GM18870 (cell line): ENCODE measurements around the gene VWCE.

ENCODE experiments used
- ATAC-seq: cut with Tn5 transposase; IDR thresholded peaks from one replicate; pipeline ENCODE4 v1.9.1; 2021; ENCODE audit warnings: moderate library complexity; ENCODE audit not compliant: unreplicated experiment

The VWCE gene

DNA sequence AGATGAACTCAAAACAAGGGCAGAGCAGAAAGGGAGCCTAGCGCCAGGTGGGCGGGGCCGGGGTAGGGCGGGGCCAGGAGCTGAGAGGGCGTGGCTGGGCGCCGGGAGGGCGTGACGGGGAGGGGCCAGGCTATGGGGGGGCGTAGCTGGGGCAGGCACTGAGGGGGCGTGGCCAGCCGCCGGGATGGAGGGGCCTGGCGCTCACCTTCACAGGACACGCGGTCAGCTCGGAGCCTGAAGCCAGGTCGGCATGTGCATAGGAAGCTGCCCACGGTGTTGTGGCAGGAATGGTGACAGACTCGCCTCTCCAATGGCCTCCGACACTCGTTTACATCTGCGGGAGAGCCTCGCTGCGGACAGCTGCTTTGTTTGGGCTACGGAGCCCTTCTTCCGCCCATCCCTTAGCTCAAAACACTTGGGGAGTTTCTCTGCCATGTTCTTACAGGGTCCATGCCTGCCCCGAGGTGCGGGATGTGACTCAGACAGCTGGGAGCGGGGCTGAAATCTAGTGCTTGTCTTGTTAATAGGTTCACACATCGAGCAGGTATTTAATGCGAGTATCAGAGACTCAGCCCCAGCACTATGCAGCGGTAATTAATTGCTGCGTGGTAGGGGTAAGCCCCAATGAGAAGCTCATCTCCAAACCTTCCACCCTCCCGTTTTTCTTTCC, 13.4 kb downstream of the VWCE start:
- ATAC-seq: no peak

DNA sequence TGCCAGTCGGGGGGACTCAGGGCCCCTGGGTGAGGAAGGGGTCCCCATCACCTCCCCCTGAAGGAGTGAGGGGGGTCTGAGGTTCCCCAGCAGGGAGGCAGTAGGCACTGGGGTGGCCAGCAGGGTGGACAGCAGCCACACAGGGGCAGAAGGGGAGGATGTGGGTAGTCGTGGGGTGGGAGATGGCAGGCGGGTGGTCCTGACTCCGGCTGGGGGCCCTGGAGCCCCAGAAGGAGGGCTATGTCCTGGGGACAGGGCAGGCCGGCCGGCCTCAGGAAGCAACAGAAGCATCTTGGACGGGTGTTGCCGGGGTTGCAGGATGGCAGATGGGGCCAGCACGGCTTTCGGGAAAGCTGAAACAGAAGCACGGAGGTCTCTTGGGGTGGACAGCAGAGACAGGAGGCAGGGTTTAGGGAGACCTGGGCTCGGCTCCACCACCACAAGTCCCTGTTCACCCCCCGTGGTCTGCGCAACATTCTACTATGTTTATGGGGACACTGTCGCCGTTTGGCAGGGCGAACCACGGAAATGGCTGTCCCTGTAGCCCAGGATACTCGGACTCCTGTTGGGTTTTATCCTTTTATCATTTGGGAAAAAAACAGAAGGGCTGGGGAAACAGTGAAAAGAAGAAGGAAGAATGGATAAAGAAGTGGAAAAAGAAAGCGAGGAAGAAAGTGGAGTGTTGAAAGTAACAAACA, 14.1 kb downstream of the VWCE start:
- no peak for ATAC-seq

DNA sequence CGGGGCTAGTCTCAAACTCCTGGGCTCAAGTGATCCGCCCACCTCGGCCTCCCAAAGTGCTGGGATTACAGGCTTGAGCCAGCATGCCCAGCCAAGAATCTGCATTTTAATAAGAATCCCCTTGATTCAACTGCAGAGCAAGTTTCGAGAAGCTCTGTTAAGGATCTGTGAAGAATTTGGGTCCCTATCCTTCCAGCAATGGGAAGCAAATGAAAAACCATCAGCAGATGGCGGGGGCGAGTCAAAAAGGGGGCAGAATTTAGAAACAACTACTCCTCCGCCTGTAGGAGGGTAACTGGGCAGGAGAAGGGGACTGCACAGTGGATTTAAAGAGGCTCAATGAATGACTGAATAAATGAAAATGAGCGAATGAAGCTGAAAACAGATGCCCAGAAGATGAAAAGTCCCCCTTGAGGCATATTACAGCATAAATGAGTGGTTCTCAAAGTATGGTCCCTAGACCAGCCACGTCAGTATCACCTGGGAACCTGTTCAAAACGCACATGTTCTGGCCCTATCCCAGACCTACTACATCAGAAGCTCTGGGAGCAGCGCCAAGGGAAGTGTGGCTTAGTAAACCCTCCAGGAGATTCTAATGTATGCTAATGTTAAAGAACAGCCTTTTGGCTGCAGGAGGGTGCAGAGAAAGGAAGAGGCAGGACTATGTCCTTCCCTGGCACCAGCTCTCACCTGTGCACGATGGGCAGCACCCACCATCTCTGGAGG, 15.0 kb downstream of the VWCE start:
- ATAC-seq: no peak

DNA sequence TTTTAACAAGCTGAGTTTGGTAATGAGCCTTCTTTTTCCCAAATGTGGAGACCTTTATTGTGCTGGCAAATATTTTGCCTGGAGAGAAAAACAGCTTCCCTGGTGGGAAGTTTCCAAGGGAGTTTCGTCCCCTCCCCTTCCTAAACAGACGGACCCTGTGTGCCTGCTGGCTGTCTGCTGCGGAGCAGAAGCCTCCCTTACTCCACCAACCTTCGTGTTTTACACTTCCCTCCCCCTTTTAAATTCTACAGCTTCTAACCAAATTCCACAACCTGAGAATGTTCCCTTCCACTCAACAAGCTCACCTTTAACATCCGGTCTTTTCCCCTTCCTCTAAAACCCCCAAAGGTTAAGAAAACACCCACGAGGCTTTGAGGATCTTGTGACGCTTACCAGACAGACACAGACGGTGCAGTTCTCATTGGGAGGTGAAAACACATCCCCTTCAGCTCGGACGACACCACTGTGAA, 17.1 kb downstream of the VWCE start:
- ATAC-seq: no peak

DNA sequence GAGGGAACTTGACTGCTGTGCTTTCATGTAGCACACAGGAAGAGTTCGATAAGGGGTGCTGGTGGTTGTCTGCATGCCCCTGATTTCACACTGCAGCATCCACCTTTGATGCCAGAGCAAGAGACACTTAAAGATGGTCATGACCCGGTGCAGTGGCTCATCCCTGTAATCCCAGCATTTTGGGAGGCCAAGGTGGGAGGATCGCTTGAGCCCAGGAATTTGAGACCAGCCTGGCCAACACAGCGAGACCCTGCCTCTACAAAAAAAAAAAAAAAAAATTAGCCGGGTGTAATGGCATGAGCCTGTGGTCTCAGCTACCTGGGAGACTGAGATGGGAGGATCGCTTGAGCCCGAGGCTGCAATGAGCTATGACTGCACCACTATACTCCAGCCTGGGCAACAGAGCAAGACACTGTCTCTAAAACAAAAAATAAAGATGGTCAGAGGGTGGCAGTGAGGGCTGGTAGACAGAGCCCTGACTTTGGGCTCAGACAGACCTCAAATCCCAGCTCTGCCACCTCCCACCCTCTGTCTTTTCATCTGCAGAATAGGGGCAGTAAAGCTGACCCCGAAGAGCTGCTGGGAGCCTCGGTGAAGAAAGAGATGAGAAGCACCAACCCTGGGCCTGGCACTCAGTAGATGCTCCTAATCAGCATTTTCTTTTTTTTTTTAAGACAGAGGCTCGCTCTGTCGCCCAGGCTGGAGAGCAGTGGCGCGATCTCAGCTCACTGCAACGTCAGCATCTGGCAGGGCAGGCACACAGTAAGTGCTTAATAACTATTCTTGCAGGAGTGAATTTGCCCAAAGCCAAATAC, 17.7 kb downstream of the VWCE start:
- no peak for ATAC-seq

DNA sequence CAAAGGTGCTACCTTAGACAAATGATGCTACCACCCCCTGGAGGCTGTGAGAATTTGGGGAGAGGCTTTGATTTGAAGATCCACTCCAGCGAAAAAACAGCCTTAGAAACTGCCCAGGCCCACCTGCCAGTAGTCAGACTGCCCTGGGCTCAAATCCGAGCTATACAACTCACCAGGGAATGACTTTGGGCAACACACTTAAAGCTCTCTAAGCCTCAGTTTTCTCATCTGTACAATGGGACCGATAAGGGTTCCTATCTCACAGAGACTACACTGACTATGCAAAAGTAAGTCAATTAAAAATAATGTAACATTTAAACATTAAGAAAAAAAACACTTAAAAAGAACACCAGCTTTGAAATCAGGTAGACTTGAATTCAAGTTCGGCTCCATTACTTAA, 19.9 kb downstream of the VWCE start:
- no peak for ATAC-seq

DNA sequence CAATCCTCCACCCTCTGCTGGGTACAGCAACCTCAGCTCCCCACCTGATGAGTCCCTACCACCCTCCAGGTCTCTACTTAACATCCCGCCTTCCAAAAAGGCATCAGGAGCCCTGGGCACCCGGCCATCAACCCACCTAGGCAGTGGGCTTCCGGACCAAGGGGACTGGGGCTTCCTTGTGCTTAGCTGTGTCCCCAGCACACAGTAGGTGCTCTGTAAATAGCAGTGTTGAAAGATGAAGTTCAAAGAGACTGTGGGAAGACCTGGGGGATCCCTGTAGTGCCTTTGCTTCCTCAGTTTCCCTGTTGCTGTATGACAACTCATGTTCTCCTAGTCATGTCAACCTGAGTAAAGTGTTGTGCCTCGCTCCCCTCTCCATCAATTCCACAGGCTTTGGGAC, 21.0 kb downstream of the VWCE start:
- no peak for ATAC-seq

DNA sequence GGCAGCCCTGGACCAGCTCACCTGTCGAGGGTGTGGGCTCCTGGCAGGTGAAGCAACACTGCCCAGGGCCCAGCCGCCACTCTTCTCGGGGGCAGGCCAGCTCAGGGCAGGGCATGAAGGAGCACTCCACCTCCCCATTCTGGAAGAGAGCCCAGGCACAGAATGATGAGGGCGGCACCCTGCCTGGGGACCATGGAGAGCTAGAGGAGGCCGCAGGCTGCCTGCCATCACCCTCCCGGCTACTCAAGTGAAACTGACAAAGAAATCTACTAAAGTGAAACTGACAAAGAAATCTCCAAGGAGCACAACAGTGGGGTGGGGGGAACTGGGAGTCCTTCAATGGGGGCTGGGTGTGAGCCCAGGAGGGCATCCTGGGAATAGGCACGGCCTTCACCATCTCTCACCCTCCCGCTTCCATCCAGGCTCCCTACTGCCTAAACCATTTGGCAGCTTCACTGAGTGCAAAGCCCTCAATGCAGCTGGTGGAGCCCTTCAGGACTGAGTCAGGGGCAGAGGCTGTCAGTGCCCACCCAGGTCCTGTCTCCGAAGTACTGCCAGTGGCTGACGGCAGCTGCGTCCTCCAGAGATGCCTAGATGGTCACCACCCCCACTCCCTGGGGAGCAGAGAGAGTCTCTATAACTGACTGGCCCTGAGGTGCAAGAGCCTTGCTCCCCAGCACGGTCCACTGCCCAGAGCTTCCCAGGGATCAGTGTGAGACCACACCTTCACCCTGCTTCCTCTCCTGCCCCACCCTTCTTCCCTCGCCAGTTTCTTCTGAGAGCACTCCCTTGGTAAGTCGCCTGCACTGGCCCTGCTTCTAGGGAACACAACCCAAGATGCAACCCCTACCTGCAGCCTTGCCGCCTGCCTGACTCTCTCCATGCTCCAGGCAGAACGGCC, 21.7 kb downstream of the VWCE start:
- no peak for ATAC-seq

DNA sequence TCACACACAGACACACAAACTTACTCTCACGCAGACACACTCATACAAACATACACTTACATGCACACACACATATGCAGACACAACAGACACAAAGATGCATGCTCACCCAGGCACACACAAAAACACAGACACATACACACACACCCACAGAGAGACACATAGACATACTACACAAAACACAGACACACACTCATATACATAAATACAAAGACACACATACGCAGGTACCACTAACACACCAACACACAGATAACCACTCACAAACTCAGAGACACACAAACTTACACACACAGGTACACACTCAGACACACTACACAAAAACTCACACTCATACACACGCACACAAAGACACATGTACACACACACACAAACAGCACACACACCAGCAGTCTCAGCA, 22.4 kb downstream of the VWCE start:
- ATAC-seq: no peak

DNA sequence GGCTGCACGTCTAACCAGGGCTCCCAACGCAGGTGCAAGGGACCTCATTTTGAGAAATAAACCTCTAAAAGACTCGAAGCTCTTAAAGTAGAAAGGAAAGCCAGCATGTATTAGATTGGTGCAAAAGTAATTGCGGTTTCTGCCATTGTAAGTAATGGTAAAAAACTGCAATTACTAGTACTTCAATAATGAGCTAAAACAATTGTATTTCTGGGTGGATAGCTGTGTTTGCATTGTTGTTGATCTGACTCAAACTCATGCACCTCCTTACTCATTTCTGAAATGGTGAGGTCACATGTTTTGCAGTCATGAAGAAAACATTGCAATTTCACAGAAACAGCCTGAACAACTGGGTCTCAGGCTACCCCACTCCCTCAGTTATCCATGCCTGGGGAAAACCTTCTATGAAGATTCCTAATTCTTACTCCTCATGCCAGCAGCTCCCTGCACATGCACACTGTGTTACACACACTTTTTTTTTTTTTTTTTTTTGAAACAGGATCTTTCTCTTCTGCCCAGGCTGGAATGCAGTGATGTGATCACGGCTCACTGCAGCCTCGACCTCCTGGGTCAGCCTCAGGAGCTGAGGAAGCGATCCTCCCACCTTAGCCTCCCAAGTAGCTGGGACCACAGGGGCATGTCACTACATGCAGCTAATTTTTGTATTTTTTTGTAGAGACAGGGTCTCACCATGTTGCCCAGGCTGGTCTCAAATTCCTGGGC, 24.6 kb downstream of the VWCE start:
- ATAC-seq: no peak

DNA sequence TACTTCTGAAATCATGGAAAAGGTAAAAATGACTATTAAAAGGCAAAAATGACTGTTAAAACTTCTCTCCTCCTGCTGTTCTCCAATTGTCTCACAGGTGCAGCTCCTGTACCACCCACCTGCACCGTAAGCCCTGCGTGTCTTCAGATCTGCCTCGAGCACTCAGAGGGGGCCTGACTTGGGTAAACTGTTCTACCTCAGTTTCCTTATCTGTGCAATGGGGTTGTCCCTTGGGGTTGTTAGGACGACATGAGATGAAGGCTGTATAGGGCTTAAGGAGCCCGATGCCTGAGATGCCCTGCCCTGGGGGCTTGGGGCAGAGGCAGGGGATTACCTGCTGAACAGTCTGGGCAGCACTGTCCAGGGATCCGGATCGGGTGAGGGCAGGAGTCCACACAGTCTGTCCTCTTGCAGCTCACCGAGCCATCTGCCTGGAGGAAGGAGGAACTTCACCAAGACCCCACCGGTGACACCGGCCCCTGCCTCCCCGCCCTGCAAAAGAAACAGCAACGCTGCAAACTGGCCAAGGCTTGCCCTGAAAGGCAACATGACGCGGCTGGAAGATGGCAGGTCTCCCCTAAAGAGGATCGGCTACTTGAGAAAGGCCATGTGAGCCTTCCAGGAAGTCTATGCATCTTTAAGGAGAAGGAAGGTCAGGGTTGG, 26.4 kb downstream of the VWCE start:
- no peak for ATAC-seq

DNA sequence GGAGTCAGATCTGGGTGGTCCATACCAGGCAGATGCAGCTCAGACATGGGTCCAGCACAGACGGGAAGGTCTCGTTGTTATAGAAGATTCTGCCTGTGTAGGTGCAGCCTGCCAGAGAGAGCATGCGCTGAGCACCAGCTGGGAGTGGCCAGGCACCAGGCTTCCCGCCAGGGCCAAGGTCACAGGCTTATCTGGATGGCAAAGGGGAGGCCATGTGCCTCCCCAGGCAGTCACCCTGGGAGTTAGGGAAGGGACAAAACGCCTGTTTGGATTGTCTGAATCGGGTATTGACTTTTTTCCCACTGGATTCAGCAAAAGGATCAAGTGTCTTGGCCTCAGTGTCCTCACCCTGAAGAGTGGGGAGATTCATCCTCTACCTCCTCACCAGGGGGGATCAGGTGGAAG, 27.7 kb downstream of the VWCE start:
- no peak for ATAC-seq

DNA sequence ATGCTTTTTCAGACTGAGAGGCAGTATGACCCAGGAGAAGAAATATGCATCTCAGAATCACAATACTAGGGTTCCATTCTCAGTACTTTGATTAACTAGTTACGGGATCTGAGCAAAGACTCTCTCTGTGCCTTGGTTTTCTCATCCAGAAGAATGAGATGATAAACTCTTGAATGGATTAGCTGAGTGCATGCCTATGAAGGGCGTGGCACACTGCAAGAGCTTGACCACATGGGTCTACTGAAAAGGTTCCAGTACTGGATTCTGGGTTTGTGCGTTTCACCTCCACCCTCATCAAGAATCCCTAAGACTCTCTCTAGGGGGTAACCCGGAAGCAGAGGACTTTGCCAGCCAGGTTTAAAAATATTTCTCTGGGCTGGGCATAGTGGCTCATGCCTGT, 28.5 kb downstream of the VWCE start:
- no peak for ATAC-seq

DNA sequence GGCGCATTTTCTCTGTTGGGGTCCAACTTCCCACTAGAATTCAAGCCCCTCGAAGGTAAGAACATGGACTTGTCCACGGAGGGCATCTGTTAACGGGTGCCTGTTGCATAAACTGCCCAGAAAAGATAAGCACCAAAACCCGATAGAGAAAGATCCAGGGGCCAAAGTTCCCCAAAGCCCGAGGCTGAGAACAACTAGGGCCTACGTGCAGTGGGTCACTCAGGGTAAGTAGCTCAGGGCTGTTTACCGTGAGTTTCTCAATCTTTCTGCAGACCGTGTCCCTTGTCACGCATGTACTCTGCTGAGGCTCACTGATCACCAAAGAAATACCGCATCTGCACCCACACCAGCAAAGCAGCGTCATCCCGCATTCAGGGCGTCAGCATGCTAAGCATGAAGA, 29.8 kb downstream of the VWCE start:
- no peak for ATAC-seq

DNA sequence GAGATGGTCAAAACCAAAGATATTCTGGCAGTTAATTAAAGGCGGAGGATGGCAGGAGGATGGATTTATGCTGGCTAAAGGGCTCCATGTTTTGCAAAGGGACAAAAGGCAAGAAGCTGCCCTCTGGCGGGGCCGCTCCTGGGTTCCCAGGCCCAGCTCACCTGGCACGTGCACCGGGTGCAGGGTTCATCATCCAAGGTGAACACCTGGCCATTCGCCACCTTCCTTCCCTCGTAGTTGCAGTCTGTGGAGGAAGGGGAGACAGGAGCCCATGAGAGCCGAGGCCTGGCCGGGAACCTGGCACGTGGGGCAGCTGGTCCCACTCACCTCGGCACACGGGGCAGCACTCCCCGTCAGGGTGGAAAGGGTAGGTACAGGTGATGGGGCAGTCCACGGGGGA, 30.3 kb downstream of the VWCE start:
- no peak for ATAC-seq

DNA sequence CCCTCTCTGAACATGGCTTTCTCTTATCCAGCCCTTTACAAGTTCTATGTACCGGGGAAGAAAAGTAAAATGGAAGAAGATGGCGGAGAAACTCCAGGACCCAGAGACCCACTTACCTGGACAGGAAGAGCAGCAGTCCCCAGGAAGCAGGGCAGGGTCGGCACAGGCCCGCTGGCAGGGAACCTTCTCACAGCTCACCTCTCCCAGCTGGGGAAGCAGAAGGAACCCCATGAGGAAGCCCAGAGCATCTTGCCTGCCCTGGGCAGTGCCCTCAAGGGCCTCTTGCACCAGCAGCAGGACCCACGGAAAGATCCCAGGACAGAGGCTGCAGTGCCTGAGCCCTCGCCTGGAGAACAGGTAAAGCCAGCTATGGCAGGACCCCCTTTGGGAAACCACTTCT, 30.7 kb downstream of the VWCE start:
- ATAC-seq: no peak

DNA sequence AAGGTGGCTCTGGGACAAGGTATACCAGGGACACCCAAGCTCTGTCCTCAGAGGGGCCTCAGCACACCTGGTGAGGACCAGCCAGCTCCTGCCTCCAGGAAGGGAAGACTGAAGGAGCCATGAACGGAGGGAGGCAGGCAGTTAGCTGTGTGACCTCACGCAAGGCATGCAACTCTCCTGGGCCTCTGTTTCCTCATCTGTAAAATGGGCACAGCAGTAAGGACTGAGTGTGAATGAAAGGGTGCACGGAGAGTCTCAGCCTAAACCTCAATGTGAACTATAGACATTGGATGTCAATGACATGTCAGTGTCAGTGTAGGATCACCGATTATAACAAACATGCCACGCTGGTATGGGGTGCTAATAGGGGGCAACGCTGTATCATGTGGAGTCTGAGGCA, 35.8 kb downstream of the VWCE start:
- no peak for ATAC-seq

DNA sequence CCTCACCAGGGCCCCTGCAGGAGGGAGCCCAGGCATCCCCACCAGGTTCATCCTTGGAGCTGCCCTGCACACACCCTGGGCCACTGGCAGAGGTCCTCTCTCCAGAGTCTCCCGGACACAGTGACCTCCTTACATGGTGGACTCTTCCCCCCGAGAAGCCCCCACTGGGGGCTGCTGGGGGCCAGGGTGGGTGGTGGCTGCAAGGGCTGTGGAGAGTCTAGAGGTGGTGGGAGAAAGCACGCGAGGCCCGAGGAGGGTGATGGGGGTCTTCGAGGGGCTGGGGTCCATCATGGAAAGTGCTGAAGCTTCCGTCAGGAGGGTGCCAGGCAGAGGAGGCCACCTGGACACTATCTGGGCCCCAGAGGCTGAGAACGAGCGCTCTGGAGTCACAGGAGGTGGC, 36.6 kb downstream of the VWCE start:
- ATAC-seq: no peak
